GM23338 (cell line): ENCODE measurements around the gene TENM4. TPM values are rescaled to one million over a fixed set of nuclear protein-coding genes. Genes with fewer than 3 reads are reported as not detected.

ENCODE experiments used
- ATAC-seq: fragments of 200-7000 bp; cut with Tn5 transposase; 3 replicates; pipeline ENCODE4 v1.9.1; 2020
- DNase-seq: peaks from one replicate; pipeline ENCODE4 v3.0.0-alpha.2; 2015; ENCODE audit warnings: low spot score
- H2AFZ ChIP-seq: fragments of 200-600 bp; sonication (generic); 2 replicates; pipeline ENCODE4 v1.8.0; 2016; ENCODE audit warnings: antibody characterized with exemption, mild to moderate bottlenecking, moderate library complexity
- H3F3A ChIP-seq: fragments of 200-600 bp; sonication (generic); replicated peaks from 2 replicates; pipeline ENCODE4 v1.8.0; 2017; ENCODE audit warnings: antibody characterized with exemption, mixed run types, low read depth
- H3K27ac ChIP-seq: fragments of 200-600 bp; sonication (generic); 2 replicates; pipeline ENCODE4 v1.6.1; 2016; ENCODE audit warnings: low read depth
- H3K27me3 ChIP-seq: fragments of 200-600 bp; sonication (generic); 2 replicates; pipeline ENCODE4 v1.8.0; 2016; ENCODE audit warnings: mild to moderate bottlenecking, mixed run types, moderate library complexity; ENCODE audit not compliant: insufficient read depth
- H3K36me3 ChIP-seq: fragments of 200-600 bp; sonication (generic); 2 replicates; pipeline ENCODE4 v1.8.0; 2016; ENCODE audit warnings: mild to moderate bottlenecking; ENCODE audit not compliant: insufficient read depth
- H3K4me1 ChIP-seq: fragments of 200-600 bp; sonication (generic); 2 replicates; pipeline ENCODE4 v1.8.0; 2016; ENCODE audit warnings: mild to moderate bottlenecking, moderate library complexity; ENCODE audit not compliant: insufficient read depth
- H3K4me2 ChIP-seq: fragments of 200-600 bp; sonication (generic); 2 replicates; pipeline ENCODE4 v1.7.1; 2017; ENCODE audit warnings: mixed run types
- H3K4me3 ChIP-seq: fragments of 200-600 bp; sonication (generic); 2 replicates; pipeline ENCODE4 v1.6.1; 2016; ENCODE audit warnings: mixed run types
- H3K79me2 ChIP-seq: fragments of 200-600 bp; sonication (generic); replicated peaks from 2 replicates; pipeline ENCODE4 v1.8.0; 2017; ENCODE audit warnings: mild to moderate bottlenecking; ENCODE audit not compliant: insufficient read depth
- H3K9me2 ChIP-seq: fragments of 200-600 bp; sonication (generic); 2 replicates; pipeline ENCODE4 v1.8.0; 2017; ENCODE audit not compliant: insufficient read depth
- H4K20me1 ChIP-seq: fragments of 200-600 bp; sonication (generic); replicated peaks from 2 replicates; pipeline ENCODE4 v1.8.0; 2017; ENCODE audit warnings: mild to moderate bottlenecking; ENCODE audit not compliant: insufficient read depth
- H3K27ac Mint-ChIP-seq: 2 replicates; pipeline ENCODE4 v1.8.0; 2020; ENCODE audit warnings: inconsistent platforms, mild to moderate bottlenecking, moderate library complexity, mixed read lengths
- H3K27me3 Mint-ChIP-seq: 3 replicates; pipeline ENCODE4 v1.8.0; 2022; ENCODE audit warnings: low read depth, mild to moderate bottlenecking, moderate library complexity, mixed read lengths, inconsistent platforms; ENCODE audit not compliant: insufficient read depth, poor library complexity
- H3K36me3 Mint-ChIP-seq: 3 replicates; pipeline ENCODE4 v1.8.0; 2021; ENCODE audit warnings: low read depth, mild to moderate bottlenecking, inconsistent platforms, moderate library complexity, mixed read lengths
- H3K4me1 Mint-ChIP-seq: 3 replicates; pipeline ENCODE4 v1.8.0; 2020; ENCODE audit warnings: mild to moderate bottlenecking, inconsistent platforms, mixed read lengths
- H3K4me3 Mint-ChIP-seq: 3 replicates; pipeline ENCODE4 v1.8.0; 2021; ENCODE audit warnings: moderate library complexity, mild to moderate bottlenecking, inconsistent platforms, mixed read lengths
- H3K9me3 Mint-ChIP-seq: 3 replicates; pipeline ENCODE4 v1.8.0; 2020; ENCODE audit warnings: moderate library complexity, mild to moderate bottlenecking, inconsistent platforms, mixed read lengths
- CREB1 ChIP-seq: fragments of 250-450 bp; sonication (Bioruptor Pico); IDR thresholded peaks from 2 replicates; pipeline ENCODE4 v1.5.0; 2020; ENCODE audit warnings: low read depth, mild to moderate bottlenecking, moderate library complexity
- CTCF ChIP-seq, 2 experiments: fragments of 200-600 bp in 1 of 2; sonication (generic) in 1 of 2; conservative IDR thresholded peaks; 2 replicates each; pipeline versions ENCODE4 v1.5.1 to v1.6.1; 2016 to 2017; ENCODE audit warnings: antibody characterized with exemption in 2 of 2, low read depth in 2 of 2, mild to moderate bottlenecking in 2 of 2, moderate library complexity in 1 of 2
- ETS1 ChIP-seq: IDR thresholded peaks from 2 replicates; pipeline ENCODE4 v1.6.1; 2016; ENCODE audit warnings: antibody characterized with exemption
- EZH2 ChIP-seq: fragments of 200-600 bp; sonication (generic); IDR thresholded peaks from one replicate; pipeline ENCODE4 v1.8.0; 2017; ENCODE audit warnings: antibody characterized with exemption, mild to moderate bottlenecking, low read depth; ENCODE audit not compliant: unreplicated experiment
- EZH2phosphoT487 ChIP-seq: fragments of 200-600 bp; sonication (generic); IDR thresholded peaks from one replicate; pipeline ENCODE4 v1.8.1; 2018; ENCODE audit warnings: antibody characterized with exemption; ENCODE audit not compliant: unreplicated experiment
- JUNB ChIP-seq: IDR thresholded peaks from one replicate; pipeline ENCODE4 v1.6.1; 2016; ENCODE audit warnings: antibody characterized with exemption; ENCODE audit not compliant: unreplicated experiment
- NANOG ChIP-seq: IDR thresholded peaks from 2 replicates; pipeline ENCODE4 v1.6.1; 2016; ENCODE audit warnings: antibody characterized with exemption, borderline replicate concordance
- POLR2AphosphoS5 ChIP-seq: IDR thresholded peaks from 2 replicates; pipeline ENCODE4 v1.6.1; 2016; ENCODE audit warnings: antibody characterized with exemption, low read depth
- REST ChIP-seq: IDR thresholded peaks from one replicate; pipeline ENCODE4 v1.6.1; 2018; ENCODE audit warnings: antibody characterized with exemption; ENCODE audit not compliant: unreplicated experiment
- STAT1 ChIP-seq: IDR thresholded peaks from one replicate; pipeline ENCODE4 v1.6.1; 2016; ENCODE audit warnings: antibody characterized with exemption; ENCODE audit not compliant: unreplicated experiment
- ZNF114 ChIP-seq: fragments of 250-450 bp; sonication (Bioruptor Pico); IDR thresholded peaks from 2 replicates; pipeline ENCODE4 v1.5.0; 2020; ENCODE audit warnings: mild to moderate bottlenecking, moderate library complexity
- ZNF331 ChIP-seq: fragments of 250-450 bp; sonication (Bioruptor Pico); IDR thresholded peaks from 2 replicates; pipeline ENCODE4 v1.5.0; 2020; ENCODE audit warnings: low read depth, mild to moderate bottlenecking, moderate library complexity
- ZNF462 ChIP-seq: fragments of 250-450 bp; sonication (Bioruptor Pico); IDR thresholded peaks from 2 replicates; pipeline ENCODE4 v1.5.0; 2020; ENCODE audit warnings: mild to moderate bottlenecking, moderate library complexity
- polyA plus RNA-seq: library from polyadenylated mRNA; unstranded; fragments of >200 nt; fragmentation: Nextera tagmentation; extraction: Ambion mirVana; gene quantifications from 2 replicates; pipeline ENCODE4 v1.2.1, GENCODE V29; 2016
- total RNA-seq: library from RNA; depleted of rRNA; stranded (reverse); fragments of >200 nt; shearing (Covaris generic); gene quantifications from 2 replicates; pipeline ENCODE4 v1.2.3, GENCODE V29; 2014

TENM4 gene
- total and polyA plus RNA-seq, 2 experiments from 2014 or later, result 7.3 TPM

- H3K27me3 ChIP-seq, result no peaks in the 10 kb centered on the region
- no peaks in the 10 kb centered on the region for H4K20me1 ChIP-seq
- no peak overlapping the region for H3K4me2 ChIP-seq
- TF ChIP-seq CREB1 (CRISPR knock-in tag) (no peak), POLR2AphosphoS5 (no peak), REST (no peak), JUNB (no peak), NANOG (no peak), ETS1 (no peak), EZH2phosphoT487 (no peak), ZNF114 (CRISPR knock-in tag) (no peak), EZH2 (no peak), ZNF462 (CRISPR knock-in tag) (no peak), CTCF (conservative IDR thresholded peaks at IDR 0.05; ENCODE audit: low read depth in 2 of 2) (no peak), STAT1 (no peak), ZNF331 (CRISPR knock-in tag) (no peak)
- H3K4me3 ChIP-seq, result no peak overlapping the region
- H3K4me1 ChIP-seq, result no peaks in the 10 kb centered on the region; the same call in 1 of the 2 replicates
- H2AFZ ChIP-seq, result no peak overlapping the region
- Mint-ChIP-seq H3K4me3 (no peak overlapping the region), H3K9me3 (no peaks in the 10 kb centered on the region), H3K27me3 (peaks cover 2% of the 10 kb centered on the region), H3K4me1 (peaks cover 14% of the 10 kb centered on the region; the same call in 2 of the 3 replicates), H3K27ac (no peak overlapping the region), H3K36me3 (no peaks in the 10 kb centered on the region)
- no peak for ATAC-seq
- H3K27ac ChIP-seq, result no peak overlapping the region
- H3K79me2 ChIP-seq, result no peaks in the 10 kb centered on the region
- H3K36me3 ChIP-seq, result no peaks in the 10 kb centered on the region
- H3K9me2 ChIP-seq, result no peaks in the 10 kb centered on the region
- no peaks in the 10 kb centered on the region for H3F3A ChIP-seq
- DNase-seq, result no peak
These were observed 792.6 kb downstream of the TENM4 start for GRCh38 chr11:78647986-78648875.
